Loucy (cell line): Measurements from ENCODE around the gene LECT2.

Experiments used
- H2AFZ ChIP-seq: fragments of 200-600 bp; sonication (generic); 2 replicates; pipeline ENCODE4 v1.6.0; 2016; ENCODE audit warnings: antibody characterized with exemption, mild to moderate bottlenecking, low read length, moderate library complexity
- H3F3A ChIP-seq: fragments of 200-600 bp; 2 replicates; pipeline ENCODE4 v1.6.0; 2016; ENCODE audit warnings: antibody characterized with exemption, low read depth, mild to moderate bottlenecking
- H3K27me3 ChIP-seq: fragments of 200-600 bp; sonication (generic); 2 replicates; pipeline ENCODE4 v1.6.1; 2014; ENCODE audit warnings: low read length, mild to moderate bottlenecking; ENCODE audit not compliant: insufficient read depth, poor library complexity, severe bottlenecking
- H3K36me3 ChIP-seq: fragments of 200-600 bp; sonication (generic); 2 replicates; pipeline ENCODE4 v1.6.1; 2016; ENCODE audit warnings: low read length; ENCODE audit not compliant: insufficient read depth
- H3K4me1 ChIP-seq: fragments of 200-600 bp; sonication (generic); 2 replicates; pipeline ENCODE4 v1.5.1; 2014; ENCODE audit warnings: low read length, mild to moderate bottlenecking; ENCODE audit not compliant: insufficient read depth, poor library complexity, severe bottlenecking
- H3K4me2 ChIP-seq: fragments of 200-600 bp; sonication (generic); 2 replicates; pipeline ENCODE4 v1.6.0; 2014; ENCODE audit warnings: antibody characterized with exemption, low read length, low read depth, mild to moderate bottlenecking; ENCODE audit not compliant: poor library complexity, severe bottlenecking
- H3K4me3 ChIP-seq: fragments of 200-600 bp; sonication (generic); 2 replicates; pipeline ENCODE4 v1.5.1; 2014; ENCODE audit warnings: low read length, mild to moderate bottlenecking, mixed read lengths; ENCODE audit not compliant: poor library complexity, severe bottlenecking
- H3K79me2 ChIP-seq: fragments of 200-600 bp; sonication (generic); 2 replicates; pipeline ENCODE4 v1.6.1; 2014; ENCODE audit warnings: low read length; ENCODE audit not compliant: insufficient read depth
- H3K9ac ChIP-seq: fragments of 200-600 bp; sonication (generic); 2 replicates; pipeline ENCODE4 v1.6.0; 2014; ENCODE audit warnings: mild to moderate bottlenecking, low read depth, low read length, moderate library complexity; ENCODE audit not compliant: poor library complexity, severe bottlenecking
- H3K9me2 ChIP-seq: fragments of 200-600 bp; sonication (generic); replicated peaks from 2 replicates; pipeline ENCODE4 v1.6.1; 2016; ENCODE audit warnings: low read depth, low read length, mixed read lengths
- H3K9me3 ChIP-seq: fragments of 200-600 bp; sonication (generic); 2 replicates; pipeline ENCODE4 v1.6.1; 2014; ENCODE audit warnings: mild to moderate bottlenecking, antibody characterized with exemption, low read length, low read depth; ENCODE audit not compliant: insufficient read depth
- H4K20me1 ChIP-seq: fragments of 200-600 bp; sonication (generic); 2 replicates; pipeline ENCODE4 v1.6.0; 2014; ENCODE audit warnings: antibody characterized with exemption, low read length, mild to moderate bottlenecking; ENCODE audit not compliant: insufficient read depth, poor library complexity, severe bottlenecking
- EZH2phosphoT487 ChIP-seq: fragments of 200-600 bp; IDR thresholded peaks from 2 replicates; pipeline ENCODE4 v1.6.1; 2018; ENCODE audit warnings: antibody characterized with exemption, mild to moderate bottlenecking, moderate library complexity, borderline replicate concordance
- TF ChIP-seq, protein P1 (sequence below): fragments of 200-600 bp; sonication (generic); conservative IDR thresholded peaks from 2 replicates; pipeline ENCODE4 v1.5.1; 2014; ENCODE audit warnings: mild to moderate bottlenecking, antibody characterized with exemption, low read length

LECT2 gene

DNA sequence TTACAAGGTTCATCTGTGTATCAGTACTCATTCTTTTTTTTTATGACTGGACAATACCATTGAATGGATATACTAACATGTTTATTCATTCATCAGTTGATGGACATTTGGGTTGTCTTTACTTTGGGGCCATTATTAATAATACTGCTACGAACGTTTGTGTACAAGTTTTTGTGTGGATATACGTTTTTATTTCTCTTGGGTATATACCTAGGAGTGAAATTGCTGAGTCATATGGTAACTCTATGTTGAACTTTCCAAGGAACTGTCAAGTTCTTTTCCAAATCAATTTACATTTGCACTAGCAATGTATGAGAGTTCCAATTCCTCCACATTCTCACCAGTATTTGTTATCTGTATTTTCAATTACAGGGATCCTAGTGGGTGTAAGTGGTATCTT, 12.0 kb upstream of the LECT2 start:
- H3F3A ChIP-seq, result no peaks in the 10 kb centered on the region
- H3K27me3 ChIP-seq, result peaks cover 6% of the 10 kb centered on the region
- H4K20me1 ChIP-seq, result no peaks in the 10 kb centered on the region
- no peak overlapping the region for H3K4me3 ChIP-seq
- no peaks in the 10 kb centered on the region for H3K79me2 ChIP-seq
- H3K4me2 ChIP-seq, result no peak overlapping the region
- H3K9me3 ChIP-seq, result no peaks in the 10 kb centered on the region
- no peak for TF ChIP-seq EZH2phosphoT487
- TF ChIP-seq, protein P1, sequence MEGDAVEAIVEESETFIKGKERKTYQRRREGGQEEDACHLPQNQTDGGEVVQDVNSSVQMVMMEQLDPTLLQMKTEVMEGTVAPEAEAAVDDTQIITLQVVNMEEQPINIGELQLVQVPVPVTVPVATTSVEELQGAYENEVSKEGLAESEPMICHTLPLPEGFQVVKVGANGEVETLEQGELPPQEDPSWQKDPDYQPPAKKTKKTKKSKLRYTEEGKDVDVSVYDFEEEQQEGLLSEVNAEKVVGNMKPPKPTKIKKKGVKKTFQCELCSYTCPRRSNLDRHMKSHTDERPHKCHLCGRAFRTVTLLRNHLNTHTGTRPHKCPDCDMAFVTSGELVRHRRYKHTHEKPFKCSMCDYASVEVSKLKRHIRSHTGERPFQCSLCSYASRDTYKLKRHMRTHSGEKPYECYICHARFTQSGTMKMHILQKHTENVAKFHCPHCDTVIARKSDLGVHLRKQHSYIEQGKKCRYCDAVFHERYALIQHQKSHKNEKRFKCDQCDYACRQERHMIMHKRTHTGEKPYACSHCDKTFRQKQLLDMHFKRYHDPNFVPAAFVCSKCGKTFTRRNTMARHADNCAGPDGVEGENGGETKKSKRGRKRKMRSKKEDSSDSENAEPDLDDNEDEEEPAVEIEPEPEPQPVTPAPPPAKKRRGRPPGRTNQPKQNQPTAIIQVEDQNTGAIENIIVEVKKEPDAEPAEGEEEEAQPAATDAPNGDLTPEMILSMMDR, result no peak
- no peaks in the 10 kb centered on the region for H3K4me1 ChIP-seq
- H3K9me2 ChIP-seq, result no peaks in the 10 kb centered on the region
- no peak overlapping the region for H3K9ac ChIP-seq
- H3K36me3 ChIP-seq, result no peaks in the 10 kb centered on the region
- H2AFZ ChIP-seq, result no peak overlapping the region

DNA sequence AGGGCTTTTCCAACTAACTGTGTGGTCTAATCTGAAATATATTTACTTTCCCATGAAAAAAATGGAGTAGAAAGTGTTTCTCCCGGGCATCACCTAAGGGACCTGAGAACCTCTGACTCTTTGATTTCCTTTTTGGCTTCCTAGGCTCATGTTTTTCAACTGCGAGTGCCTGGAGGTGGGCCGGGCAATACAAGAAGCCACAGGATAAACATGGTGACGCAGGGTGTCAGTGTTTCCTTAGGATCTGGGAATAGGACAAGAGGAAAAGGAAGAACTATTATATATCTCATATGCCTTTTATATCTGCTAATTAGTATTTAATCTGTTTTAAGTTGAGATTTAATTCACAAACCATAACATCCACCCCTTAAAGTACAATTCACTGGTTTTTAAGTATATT, 11.4 kb upstream of the LECT2 start:
- Histone ChIP-seq H3K9me2 (no peaks in the 10 kb centered on the region), H3F3A (no peaks in the 10 kb centered on the region), H3K36me3 (no peaks in the 10 kb centered on the region), H4K20me1 (no peaks in the 10 kb centered on the region), H3K79me2 (no peaks in the 10 kb centered on the region), H3K27me3 (peaks cover 6% of the 10 kb centered on the region), H3K4me2 (no peak overlapping the region), H3K9ac (no peak overlapping the region), H3K4me1 (no peaks in the 10 kb centered on the region), H2AFZ (no peak overlapping the region), H3K4me3 (no peak overlapping the region), H3K9me3 (no peaks in the 10 kb centered on the region)
- TF ChIP-seq EZH2phosphoT487, result no peak
- TF ChIP-seq, protein P1, result no peak

DNA sequence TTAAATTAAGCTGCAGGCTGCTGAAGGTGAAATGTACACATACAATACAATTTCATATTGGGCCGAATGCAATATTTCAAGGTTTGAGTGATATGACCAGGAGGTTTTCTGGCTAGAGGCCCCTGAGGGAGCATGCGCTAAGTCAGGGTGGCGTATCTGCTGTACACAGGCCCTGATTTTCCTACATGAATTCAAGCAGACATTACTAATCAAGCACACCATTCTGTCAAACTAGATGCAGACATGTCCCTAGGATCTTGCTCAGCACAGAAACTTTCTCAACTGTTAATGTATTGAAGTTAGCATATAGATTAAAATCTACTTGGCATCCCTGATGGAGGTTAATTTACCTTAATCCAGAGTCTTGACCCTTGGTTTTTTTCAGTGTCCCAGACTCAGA, 10.7 kb upstream of the LECT2 start:
- no peaks in the 10 kb centered on the region for H3K9me2 ChIP-seq
- H4K20me1 ChIP-seq, result no peaks in the 10 kb centered on the region
- no peaks in the 10 kb centered on the region for H3K4me1 ChIP-seq
- H2AFZ ChIP-seq, result no peak overlapping the region
- no peaks in the 10 kb centered on the region for H3F3A ChIP-seq
- no peaks in the 10 kb centered on the region for H3K79me2 ChIP-seq
- H3K27me3 ChIP-seq, result no peaks in the 10 kb centered on the region
- no peaks in the 10 kb centered on the region for H3K9me3 ChIP-seq
- H3K9ac ChIP-seq, result no peak overlapping the region
- no peaks in the 10 kb centered on the region for H3K36me3 ChIP-seq
- H3K4me3 ChIP-seq, result no peak overlapping the region
- no peak overlapping the region for H3K4me2 ChIP-seq
- no peak for TF ChIP-seq EZH2phosphoT487
- TF ChIP-seq, protein P1, result no peak
